Caki2 (cell line): Measurements from ENCODE around the gene NIPAL3. TPM values are rescaled to one million over a fixed set of nuclear protein-coding genes. Genes with fewer than 3 reads are reported as not detected.
"Not testable (repeated sequence)": the region's sequence is repeated elsewhere in the genome, so short reads cannot be mapped to it uniquely, and the experiment has no call there.

ENCODE experiments used
- DNase-seq: peaks from one replicate; pipeline ENCODE4 v3.0.0-alpha.2; 2015; ENCODE audit warnings: low read depth
- in situ Hi-C: cut with HindIII; loops from 2 replicates; pipeline ENCODE4 v1.10.0; 2016; ENCODE audit warnings: low sequenced_read_pairs, low pct_unique_long_range_greater_than_20kb, mixed read lengths
- total RNA-seq: library from RNA; depleted of rRNA; stranded (reverse); fragments of >200 nt; shearing (Covaris generic); gene quantifications from 2 replicates; pipeline ENCODE4 v1.2.3, GENCODE V29; 2014; ENCODE audit warnings: low replicate concordance

NIPAL3 gene
- total RNA-seq, 1 experiment from 2014 or later, result 11.8 TPM

DNA sequence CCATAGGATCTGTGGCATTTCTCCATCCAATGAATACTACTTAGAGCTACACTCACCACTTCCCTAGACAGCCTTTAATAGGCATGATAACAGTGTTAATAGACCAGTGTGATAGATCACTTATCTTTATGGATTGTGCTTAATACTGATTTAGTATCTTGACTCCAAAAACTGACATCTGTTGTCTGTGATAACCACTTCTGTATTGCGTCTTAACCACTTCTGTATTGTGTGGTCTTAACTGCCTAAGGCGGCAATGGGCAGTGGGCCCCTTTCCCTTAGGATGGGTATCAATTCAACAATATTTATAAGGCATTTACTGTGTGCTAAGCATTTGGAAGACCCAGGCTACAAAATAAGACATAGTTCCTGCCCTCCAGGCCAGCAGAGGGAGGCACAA lies 55.0 kb downstream of the NIPAL3 start:
- in situ Hi-C loops, result no loop called here
- DNase-seq, result no peak

DNA sequence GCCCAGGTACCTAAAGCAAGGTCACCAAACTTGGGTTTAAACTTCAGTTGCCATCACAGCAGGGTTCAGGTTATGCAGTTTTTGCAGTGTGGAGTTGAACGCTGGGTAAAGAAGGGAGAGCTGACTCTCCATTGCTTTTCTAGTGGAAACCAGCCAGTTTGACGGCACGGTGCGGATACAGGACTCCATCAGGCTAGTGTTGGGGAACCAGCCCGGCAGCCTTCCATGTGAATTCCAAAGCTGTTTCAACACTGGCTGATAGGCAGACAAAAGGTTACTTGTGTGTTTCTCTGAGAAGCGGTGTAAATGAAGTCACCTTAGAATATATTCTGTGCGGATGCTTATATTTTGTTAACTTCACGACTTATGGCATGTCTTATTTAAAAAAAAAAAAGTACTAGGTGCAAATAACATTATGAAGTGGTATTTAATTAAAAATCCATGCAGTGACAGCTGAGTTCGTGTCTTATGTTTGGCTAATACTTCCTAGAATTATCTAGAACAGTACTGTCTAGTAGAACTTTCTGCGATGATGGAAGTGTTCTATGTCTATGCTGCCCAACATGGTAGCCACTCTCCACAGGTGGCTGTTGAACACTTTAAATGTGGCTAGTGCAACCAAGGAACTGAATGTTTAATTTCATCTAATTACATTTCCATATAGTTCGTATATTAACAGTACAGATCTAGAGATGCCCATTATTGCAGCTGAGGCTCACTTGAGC lies 57.1 kb downstream of the NIPAL3 start:
- in situ Hi-C loops, result no loop called here
- no peak for DNase-seq

DNA sequence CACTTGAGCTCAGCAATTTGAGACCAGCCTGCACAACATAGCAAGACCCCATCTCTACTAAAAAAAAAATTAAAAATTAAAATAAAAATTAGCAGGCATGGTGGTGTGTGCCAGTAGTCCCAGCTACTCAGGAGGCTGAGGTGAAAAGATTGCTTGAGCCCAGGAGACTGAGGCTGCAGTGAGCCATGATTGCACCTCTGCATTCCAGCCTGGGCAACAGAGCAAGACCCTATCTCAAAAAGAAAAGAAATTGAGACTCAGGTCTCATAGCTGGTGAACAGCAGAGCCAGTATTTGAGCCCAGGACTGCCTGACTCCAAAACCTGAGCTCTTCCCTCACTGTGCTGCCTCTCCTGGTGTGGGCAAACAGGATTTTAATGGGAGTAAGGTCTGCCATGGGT lies 58.6 kb downstream of the NIPAL3 start:
- DNase-seq, result no peak
- in situ Hi-C loops, result no loop called here

DNA sequence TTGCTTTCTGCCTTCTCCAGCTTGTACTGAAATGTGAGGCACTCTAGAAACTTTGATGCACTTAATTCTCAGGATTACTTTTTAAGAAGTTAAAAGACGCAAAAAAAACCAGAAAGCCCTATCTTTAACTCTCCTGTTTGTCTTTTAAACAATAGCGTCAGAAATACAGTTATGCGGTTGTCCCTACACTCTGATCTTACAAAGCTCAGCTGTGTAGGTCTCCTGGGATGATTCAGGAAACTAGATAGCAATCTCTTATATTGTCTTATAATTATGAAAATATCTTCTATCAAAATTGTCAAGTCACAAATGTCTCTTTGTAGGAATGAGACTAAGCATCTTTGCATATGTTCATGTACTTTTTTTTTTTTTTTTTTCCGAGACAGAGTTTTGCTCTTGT lies 60.1 kb downstream of the NIPAL3 start:
- DNase-seq, result no peak
- in situ Hi-C loops, result no loop called here

DNA sequence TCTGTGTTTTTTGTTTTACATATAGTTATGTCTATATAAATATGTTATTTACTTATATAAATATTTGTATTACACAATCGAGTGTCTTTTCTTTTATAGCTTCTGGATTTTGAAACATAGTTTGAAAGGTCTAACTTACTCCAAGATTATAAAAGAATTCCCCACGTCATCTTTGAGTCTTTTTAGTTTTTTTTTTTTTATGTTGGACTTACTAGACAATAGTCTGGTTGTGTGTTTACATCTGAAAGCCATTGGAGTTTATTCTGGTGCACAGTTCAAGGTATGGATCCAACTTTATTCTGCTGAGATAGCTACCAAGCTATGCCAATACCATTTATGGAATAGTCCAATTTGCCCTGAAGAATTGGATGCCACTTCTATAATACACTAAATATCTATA lies 61.0 kb downstream of the NIPAL3 start:
- no peak for DNase-seq
- in situ Hi-C loops, result no loop called here

DNA sequence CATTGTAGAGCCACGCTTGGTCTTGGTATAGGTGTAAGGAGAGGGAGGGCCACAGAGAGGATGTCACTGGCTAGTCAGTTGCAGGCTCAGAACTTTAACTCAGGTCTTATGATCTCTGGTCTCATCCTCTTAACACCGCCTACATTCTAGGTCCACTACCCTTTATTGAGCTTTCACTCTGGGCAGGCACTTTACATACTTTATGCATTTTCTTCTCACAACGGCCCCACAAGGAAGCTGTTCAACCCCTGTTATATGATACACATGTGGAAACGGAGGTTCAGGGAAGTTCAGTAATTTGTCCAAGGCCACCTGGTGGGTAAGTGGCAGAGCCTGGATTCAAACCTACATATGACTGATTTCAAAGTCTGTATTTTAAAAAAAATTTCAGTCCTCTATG lies 61.7 kb downstream of the NIPAL3 start:
- no peak for DNase-seq
- in situ Hi-C loops, result no loop called here

DNA sequence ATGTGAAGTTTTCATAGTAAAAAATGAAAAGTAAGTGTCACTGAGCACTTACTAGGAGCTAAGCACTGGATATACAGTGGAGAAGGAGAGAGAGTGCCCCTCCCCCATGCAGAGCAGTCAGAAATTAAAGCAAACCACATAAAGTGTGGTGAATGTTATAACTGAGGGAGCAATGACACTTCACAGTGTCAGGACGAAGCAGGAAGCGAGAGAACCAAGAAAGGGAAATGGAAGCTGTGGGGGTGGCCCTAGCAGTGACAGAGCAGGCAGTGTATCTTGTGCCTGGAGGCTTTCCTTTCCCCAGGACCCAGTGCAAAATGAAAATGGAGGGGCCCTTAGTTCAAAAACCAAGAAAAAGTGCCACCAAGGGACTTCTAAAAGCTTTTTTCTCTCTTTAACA lies 65.5 kb downstream of the NIPAL3 start:
- DNase-seq, result no peak
- in situ Hi-C loops, result no loop called here

DNA sequence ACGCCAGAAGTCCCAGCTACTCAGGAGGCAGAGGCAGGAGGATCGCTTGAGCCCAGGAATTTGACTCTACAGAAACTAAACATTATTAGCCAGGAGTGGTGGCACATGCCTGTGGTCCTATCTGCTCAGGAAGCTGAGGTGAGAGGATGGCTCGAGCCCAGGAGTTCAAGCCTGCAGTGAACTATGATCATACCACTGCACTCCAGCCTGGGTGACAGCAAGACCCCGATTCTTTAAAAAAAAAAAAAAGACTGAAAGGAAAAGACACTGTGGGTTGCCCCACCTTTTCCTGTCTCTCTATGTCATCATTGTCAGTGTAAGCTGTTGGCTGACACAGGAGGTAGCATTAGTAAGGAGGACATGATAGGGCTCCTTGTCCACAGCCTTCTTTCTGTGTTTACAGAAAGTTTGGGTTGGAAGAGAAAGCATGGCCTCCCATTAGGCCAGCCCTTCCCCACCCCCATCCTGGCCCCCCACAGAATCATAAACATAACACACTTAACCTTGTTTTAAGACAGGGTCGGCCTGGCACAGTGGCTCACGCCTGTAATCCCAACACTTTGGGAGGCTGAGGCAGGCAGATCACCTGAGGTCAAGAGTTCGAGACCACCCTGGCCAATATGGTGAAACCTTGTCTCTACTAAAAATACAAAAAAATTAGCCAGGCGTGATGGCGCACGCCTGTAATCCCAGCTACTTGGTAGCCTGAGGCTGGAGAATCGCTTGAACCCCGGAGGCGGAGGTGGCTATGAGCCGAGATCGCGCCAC lies 66.4 kb downstream of the NIPAL3 start:
- in situ Hi-C loops, result no loop called here
- DNase-seq, result no peak

DNA sequence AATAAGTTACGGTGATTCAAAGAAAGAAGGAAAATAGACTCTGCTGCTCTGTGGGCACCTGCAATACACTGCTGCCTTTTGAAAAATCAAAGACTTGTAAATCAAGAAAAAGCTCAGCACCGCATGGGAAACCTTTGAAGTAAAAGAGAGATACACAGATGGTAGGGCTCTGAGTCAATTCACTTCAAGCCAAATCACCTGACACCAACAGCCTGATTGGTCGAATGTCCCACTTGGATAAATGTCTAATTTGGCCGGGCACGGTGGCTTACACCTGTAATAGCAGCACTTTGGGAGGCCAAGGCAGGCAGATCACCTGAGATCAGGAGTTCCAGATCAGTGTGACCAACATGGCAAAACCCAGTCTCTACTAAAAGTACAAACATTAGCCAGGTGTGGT lies 67.8 kb downstream of the NIPAL3 start:
- in situ Hi-C loops, result no loop called here
- no peak for DNase-seq

DNA sequence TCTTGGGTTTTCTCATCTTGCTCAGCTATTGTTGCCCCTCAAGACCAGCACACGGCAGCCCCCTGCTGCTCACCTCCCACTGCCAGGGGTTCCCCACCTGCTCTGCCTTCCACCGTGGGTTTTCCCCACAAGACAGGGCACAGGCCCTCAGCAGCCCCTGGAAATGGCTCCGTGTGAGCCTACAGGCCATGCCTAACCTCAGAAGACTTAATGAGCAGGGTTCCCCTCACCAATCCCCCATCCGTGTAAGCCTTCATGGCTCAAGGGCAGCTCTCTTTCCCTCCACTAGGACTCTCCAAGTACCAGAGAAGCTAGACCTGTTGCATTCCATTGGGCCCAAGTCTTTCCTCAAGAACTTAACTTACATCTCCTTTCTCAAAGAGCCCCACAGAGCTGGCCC lies 68.6 kb downstream of the NIPAL3 start:
- no peak for DNase-seq
- in situ Hi-C loops, result no loop called here

DNA sequence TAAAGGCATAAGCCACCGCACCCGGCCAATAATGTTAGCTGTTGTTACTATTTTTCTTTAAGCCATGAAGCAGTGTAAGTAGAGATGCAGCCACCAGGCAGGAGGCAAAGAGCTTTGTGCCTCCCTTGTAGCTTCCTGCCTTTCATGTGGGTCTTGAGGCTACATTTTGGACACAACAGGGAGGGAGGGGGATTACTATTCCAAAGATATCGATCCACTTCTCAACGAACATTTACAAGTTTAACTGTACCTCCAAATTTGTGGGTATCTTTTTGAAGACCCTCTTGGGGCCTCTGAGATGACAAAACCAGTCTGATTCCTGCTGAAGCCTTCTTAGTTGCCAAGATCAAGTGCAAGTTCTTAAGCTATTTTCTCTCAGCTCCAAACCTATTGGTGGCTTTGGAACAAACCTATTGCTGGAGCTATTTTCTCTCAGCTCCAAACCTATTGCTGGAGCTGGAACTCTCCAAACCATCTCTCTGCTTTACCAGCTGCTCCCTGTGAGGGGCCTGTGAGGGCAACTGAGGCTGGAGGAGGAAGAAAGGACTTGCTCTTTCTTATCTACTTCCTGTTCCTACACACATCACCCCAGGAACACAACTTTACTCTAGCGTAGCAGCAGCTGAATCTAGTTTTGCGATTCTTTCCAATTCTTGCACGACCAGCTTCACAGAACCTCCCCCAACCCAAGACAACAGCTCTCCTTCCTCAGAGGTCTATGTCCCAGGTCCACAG lies 70.9 kb downstream of the NIPAL3 start:
- no peak for DNase-seq
- in situ Hi-C loops, result no loop called here

DNA sequence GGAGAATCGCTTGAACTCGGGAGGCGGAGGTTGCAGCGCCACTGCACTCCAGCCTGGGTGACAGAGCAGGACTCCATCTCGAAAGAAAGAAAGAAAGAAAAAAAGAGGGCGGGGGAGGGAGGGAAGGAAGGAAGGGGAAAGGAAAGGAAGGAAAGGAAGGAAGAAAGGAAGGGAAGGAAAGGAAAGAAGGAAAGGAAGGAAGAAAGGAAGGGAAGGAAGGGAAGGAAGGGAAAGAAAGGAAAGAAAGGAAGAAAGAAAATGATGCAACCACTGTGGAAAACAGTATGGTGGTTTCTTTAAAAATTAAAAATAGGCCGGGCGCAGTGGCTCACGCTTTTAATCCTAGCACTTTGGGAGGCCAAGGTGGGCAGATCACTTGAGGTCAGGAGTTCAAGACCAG lies 71.9 kb downstream of the NIPAL3 start:
- in situ Hi-C loops, result no loop called here
- DNase-seq, result no peak

DNA sequence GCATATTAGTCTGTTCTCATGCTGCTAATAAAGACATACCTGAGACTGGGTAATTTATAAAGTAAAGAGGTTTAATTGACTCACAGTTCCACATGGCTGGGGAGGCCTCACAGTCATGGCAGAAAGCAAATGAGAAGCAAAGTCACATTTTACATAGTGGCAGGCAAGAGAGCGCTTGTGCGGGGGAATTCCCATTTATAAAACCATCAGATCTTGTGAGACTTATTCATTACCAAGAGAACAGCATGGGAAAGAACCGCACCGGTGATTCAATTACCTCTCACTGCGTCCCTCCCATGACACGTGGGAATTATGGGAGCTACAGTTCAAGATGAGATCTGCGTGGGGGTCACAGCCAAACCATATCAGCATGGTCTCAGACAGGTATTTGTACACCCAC lies 72.6 kb downstream of the NIPAL3 start:
- peak; percentile 57 for DNase-seq
- in situ Hi-C loops, result not testable (repeated sequence)

DNA sequence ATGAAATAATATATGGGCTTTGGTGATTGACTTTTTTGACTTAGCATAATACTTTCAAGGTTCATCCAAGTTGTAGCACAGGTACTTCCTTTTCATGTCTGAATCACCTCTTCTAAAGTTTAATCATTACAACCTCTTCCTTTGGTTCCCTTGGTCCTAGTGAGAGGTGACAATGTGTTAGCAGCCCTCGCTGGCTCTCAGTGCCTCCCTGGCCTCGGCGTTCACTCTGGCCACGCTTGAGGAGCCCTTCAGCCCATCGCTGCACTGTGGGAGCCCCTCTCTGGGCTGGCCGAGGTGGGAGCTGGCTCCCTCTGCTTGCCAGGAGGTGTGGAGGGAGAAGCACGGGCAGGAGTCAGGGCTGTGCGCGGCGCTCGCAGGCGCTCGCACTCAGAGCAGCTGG lies 74.1 kb downstream of the NIPAL3 start:
- in situ Hi-C loops, result no loop called here
- DNase-seq, result no peak

DNA sequence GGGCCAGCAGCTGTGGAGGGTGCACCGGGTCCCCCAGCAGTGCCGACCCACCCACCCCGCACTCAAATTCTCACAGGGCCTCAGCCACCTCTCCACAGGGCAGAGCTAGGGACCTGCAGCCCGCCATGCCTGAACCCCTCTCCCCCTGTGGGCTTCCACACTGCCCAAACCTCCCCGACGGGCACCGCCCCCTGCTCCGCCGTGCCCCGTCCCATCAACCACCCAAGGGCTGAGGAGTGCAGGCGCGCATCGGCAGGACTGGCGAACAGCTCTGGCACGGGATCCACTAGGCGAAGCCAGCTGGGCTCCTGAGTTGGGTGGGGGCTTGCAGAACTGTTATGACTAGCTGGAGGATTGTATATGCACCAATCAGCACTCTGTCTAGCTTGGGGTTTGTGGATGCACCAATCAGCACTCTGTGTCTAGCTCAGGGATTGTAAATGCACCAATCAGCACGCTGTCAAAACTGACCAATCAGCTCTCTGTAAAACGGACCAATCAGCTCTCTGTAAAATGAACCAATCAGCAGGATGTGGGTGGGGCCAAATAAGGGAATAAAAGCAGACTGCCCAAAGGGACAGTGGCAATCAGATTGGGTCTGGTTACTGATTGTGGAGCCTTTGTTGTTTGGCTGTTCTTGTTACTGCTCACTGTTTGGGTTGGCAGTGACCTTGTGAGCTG lies 74.6 kb downstream of the NIPAL3 start:
- no peak for DNase-seq
- in situ Hi-C loops, result no loop called here

DNA sequence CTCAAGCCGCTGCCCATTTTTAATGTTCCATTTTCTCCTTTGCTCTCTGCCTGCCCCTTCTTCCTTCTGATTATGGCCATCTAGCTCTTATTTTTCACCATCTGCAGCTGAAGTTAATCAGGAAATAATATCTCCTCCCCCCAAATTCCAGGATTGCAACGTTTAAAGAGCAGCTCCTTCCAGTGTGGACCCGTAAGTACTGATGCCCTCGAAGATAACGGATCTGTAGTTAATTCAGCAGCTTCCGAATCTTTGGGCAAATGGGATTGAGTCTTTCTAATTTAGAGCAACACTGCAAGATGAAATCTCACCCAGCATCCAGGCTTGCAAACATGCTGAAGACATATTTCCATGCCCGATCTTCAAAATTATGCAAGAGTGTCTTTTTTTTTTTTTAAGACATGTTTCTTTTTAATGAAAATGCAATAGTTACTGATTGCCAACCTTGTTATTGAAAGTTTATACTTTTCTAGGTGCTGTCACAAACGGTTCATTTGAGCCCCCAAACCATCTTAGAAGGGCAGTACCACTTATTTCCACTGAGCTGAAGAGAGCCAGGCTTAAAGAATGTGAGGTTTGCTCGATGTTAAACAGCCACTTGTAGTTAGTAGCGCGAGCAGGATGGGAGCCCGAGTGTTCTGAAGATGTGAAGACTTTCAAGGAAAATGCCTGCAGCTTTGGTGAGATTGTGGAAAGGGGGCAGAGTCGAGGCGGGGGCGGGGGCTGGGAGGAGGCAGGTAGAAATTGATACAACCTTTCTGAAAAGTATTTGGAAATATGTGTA lies 76.2 kb downstream of the NIPAL3 start:
- in situ Hi-C loops, result no loop called here
- DNase-seq, result no peak

DNA sequence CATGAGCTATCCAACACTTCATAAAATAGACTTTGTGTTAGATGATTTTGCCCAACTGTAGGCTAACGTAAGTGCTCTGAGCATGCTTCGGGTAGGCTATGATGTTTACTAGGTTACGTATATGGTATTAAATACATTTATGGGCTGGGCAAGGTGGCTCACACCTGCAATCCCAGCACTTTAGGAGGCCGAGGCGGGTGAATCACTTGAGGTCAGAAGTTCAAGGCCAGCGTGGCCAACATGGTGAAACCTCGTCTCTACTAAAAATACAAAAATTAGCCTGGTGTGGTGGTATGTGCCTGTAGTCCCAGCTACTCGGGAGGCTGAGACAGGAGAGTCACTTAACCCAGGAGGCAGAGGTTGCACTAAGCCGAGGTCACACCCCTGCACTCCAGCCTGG lies 77.3 kb downstream of the NIPAL3 start:
- DNase-seq, in situ Hi-C loops: not testable (repeated sequence)

DNA sequence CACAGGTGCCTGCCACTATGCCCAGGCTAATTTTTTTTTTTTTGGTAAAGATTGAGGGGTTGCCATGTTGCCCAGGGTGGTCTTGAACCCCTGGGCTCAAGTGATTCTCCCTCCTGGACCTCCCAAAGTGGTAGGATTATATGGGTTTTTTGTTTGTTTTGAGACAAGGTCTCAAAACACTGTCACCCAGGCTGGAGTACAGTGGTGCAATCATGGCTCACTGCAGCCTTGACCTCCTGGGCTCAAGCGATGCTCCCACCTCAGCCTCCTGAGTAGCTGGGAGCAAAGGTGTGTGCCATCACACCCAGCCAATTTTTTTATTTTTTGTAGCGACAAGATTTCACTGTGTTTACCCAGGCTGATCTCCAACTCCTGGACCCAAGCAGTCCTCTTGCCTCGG lies 78.2 kb downstream of the NIPAL3 start:
- in situ Hi-C loops, result no loop called here
- DNase-seq, result no peak
